ENCODE data around the gene VPS13C.

DNA sequence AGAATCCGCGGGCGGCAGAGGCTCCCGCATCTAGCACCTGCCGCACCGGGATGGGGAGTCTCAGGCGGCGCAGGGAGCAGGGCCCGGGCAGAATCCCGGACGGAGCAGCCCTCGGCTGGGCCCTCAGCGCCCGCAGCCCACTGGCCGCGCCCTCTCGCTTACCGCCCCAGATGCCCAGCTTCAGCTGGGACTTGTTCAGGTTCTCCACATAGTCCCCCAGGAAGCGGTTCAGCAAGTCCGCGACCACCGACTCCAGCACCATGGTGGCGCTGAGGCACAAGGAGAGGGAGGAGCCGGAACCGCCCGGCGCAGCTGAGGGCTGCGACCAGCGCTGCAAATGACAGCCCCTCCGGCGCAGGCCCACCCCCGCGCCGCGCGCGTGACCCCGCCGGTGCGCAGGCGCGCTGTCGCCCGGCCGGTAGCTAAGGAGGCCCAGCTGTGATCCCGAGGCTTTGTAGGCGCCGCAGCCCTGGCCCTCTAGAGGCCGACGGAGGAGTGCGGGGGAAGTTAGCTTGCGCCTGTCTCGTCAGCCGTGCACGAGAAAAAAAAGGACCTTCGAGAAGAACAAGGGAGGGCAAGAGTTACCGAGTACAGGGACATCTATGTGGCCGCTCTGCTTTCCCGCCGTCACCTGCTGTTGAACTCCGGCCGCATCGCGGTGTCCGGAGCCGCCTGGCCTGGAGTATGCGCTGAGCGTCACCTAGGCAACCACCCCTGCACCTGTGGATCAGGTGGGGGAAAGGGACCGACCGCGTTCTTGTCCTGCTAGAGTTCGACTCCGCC is at the start of gene VPS13C:
- TF ChIP-seq, protein P1, sequence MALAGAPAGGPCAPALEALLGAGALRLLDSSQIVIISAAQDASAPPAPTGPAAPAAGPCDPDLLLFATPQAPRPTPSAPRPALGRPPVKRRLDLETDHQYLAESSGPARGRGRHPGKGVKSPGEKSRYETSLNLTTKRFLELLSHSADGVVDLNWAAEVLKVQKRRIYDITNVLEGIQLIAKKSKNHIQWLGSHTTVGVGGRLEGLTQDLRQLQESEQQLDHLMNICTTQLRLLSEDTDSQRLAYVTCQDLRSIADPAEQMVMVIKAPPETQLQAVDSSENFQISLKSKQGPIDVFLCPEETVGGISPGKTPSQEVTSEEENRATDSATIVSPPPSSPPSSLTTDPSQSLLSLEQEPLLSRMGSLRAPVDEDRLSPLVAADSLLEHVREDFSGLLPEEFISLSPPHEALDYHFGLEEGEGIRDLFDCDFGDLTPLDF (CRISPR knock-in tag; IDR thresholded peaks at IDR 0.05) = no peak
- TF ChIP-seq, protein P2, sequence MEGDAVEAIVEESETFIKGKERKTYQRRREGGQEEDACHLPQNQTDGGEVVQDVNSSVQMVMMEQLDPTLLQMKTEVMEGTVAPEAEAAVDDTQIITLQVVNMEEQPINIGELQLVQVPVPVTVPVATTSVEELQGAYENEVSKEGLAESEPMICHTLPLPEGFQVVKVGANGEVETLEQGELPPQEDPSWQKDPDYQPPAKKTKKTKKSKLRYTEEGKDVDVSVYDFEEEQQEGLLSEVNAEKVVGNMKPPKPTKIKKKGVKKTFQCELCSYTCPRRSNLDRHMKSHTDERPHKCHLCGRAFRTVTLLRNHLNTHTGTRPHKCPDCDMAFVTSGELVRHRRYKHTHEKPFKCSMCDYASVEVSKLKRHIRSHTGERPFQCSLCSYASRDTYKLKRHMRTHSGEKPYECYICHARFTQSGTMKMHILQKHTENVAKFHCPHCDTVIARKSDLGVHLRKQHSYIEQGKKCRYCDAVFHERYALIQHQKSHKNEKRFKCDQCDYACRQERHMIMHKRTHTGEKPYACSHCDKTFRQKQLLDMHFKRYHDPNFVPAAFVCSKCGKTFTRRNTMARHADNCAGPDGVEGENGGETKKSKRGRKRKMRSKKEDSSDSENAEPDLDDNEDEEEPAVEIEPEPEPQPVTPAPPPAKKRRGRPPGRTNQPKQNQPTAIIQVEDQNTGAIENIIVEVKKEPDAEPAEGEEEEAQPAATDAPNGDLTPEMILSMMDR (IDR thresholded peaks at IDR 0.05) = no peak
- no peak for TF ChIP-seq ATF1 (CRISPR knock-in tag; IDR thresholded peaks at IDR 0.05)
- TF ChIP-seq, protein P3, sequence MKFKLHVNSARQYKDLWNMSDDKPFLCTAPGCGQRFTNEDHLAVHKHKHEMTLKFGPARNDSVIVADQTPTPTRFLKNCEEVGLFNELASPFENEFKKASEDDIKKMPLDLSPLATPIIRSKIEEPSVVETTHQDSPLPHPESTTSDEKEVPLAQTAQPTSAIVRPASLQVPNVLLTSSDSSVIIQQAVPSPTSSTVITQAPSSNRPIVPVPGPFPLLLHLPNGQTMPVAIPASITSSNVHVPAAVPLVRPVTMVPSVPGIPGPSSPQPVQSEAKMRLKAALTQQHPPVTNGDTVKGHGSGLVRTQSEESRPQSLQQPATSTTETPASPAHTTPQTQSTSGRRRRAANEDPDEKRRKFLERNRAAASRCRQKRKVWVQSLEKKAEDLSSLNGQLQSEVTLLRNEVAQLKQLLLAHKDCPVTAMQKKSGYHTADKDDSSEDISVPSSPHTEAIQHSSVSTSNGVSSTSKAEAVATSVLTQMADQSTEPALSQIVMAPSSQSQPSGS (CRISPR knock-in tag; IDR thresholded peaks at IDR 0.05; ENCODE audit: borderline replicate concordance, low read depth) = no peak
- TF ChIP-seq, protein P4, sequence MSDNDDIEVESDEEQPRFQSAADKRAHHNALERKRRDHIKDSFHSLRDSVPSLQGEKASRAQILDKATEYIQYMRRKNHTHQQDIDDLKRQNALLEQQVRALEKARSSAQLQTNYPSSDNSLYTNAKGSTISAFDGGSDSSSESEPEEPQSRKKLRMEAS (CRISPR knock-in tag; IDR thresholded peaks at IDR 0.05) = peak; percentile 59
- 0 out of 2 replicates have a peak, but pooled peaks have one; percentile 41 for TF ChIP-seq ETV6 (CRISPR knock-in tag; IDR thresholded peaks at IDR 0.05)
- no peak for TF ChIP-seq ZNF671 (CRISPR knock-in tag; IDR thresholded peaks at IDR 0.05)
- TF ChIP-seq TEAD1 (CRISPR knock-in tag; IDR thresholded peaks at IDR 0.05) = peak; percentile 34
- TF ChIP-seq FOXJ3 (CRISPR knock-in tag; IDR thresholded peaks at IDR 0.05; ENCODE audit: borderline replicate concordance) = no peak
- peak; percentile 34; the same call in 1 of the 2 replicates for TF ChIP-seq NFE2L1 (CRISPR knock-in tag; IDR thresholded peaks at IDR 0.05)
- no peak for TF ChIP-seq GTF2I (CRISPR knock-in tag; conservative IDR thresholded peaks at IDR 0.05)
- TF ChIP-seq SP1 (CRISPR knock-in tag; conservative IDR thresholded peaks at IDR 0.05) = peak; percentile 40

Measured in WTC11 (cell line).